Measurements from ENCODE around the gene PRSS16. TPM values are rescaled to one million over a fixed set of nuclear protein-coding genes. Genes with fewer than 3 reads are reported as not detected.

The PRSS16 gene
- total and polyA plus RNA-seq, 2 experiments from 2014 or later: 8.7 to 11.8 TPM

DNA sequence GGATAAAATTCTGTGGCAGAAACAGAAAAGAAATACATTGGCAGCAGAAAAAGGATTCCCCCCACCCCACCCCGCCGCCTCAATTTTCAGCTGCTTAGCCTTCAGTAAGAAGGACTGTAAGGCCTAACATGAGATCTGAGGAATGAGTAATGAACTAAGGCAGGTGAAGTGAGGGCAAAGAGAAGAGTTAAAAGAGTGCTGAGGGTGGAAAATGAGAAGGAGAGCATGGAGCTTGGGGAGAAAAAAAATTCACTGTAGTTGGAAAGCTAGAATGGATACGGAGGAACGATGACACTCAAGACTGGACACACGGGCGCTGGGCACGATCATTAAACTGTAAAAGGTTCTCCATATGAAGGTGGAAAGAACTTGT, 50.0 kb downstream of the PRSS16 start:
- H4K20me1 ChIP-seq (replicated peaks; ENCODE audit: insufficient read depth): no peaks in the 10 kb centered on the region
- H3K9me2 ChIP-seq (ENCODE audit: insufficient read depth): no peaks in the 10 kb centered on the region
- no peaks in the 10 kb centered on the region for H3K36me3 ChIP-seq (ENCODE audit: insufficient read depth)
- H3F3A ChIP-seq (replicated peaks; ENCODE audit: low read depth): peaks cover 8% of the 10 kb centered on the region; the same call in 1 of the 2 replicates
- no peak for ATAC-seq
- TF ChIP-seq STAT1 (IDR thresholded peaks at IDR 0.05; ENCODE audit: unreplicated experiment) (no peak), NANOG (IDR thresholded peaks at IDR 0.05; ENCODE audit: borderline replicate concordance) (no peak), EZH2phosphoT487 (IDR thresholded peaks at IDR 0.05; ENCODE audit: unreplicated experiment) (no peak), ZNF331 (CRISPR knock-in tag; IDR thresholded peaks at IDR 0.05; ENCODE audit: low read depth) (no peak), ZNF114 (CRISPR knock-in tag; IDR thresholded peaks at IDR 0.05) (no peak), CREB1 (CRISPR knock-in tag; IDR thresholded peaks at IDR 0.05; ENCODE audit: low read depth) (no peak), EZH2 (IDR thresholded peaks at IDR 0.05; ENCODE audit: low read depth, unreplicated experiment) (no peak), JUNB (IDR thresholded peaks at IDR 0.05; ENCODE audit: unreplicated experiment) (no peak), POLR2AphosphoS5 (IDR thresholded peaks at IDR 0.05; ENCODE audit: low read depth) (no peak)
- TF ChIP-seq, protein P1, sequence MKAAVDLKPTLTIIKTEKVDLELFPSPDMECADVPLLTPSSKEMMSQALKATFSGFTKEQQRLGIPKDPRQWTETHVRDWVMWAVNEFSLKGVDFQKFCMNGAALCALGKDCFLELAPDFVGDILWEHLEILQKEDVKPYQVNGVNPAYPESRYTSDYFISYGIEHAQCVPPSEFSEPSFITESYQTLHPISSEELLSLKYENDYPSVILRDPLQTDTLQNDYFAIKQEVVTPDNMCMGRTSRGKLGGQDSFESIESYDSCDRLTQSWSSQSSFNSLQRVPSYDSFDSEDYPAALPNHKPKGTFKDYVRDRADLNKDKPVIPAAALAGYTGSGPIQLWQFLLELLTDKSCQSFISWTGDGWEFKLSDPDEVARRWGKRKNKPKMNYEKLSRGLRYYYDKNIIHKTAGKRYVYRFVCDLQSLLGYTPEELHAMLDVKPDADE (IDR thresholded peaks at IDR 0.05): no peak
- TF ChIP-seq, protein P2, sequence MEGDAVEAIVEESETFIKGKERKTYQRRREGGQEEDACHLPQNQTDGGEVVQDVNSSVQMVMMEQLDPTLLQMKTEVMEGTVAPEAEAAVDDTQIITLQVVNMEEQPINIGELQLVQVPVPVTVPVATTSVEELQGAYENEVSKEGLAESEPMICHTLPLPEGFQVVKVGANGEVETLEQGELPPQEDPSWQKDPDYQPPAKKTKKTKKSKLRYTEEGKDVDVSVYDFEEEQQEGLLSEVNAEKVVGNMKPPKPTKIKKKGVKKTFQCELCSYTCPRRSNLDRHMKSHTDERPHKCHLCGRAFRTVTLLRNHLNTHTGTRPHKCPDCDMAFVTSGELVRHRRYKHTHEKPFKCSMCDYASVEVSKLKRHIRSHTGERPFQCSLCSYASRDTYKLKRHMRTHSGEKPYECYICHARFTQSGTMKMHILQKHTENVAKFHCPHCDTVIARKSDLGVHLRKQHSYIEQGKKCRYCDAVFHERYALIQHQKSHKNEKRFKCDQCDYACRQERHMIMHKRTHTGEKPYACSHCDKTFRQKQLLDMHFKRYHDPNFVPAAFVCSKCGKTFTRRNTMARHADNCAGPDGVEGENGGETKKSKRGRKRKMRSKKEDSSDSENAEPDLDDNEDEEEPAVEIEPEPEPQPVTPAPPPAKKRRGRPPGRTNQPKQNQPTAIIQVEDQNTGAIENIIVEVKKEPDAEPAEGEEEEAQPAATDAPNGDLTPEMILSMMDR (conservative IDR thresholded peaks at IDR 0.05; ENCODE audit: low read depth in 2 of 2): no peak
- TF ChIP-seq, protein P3, sequence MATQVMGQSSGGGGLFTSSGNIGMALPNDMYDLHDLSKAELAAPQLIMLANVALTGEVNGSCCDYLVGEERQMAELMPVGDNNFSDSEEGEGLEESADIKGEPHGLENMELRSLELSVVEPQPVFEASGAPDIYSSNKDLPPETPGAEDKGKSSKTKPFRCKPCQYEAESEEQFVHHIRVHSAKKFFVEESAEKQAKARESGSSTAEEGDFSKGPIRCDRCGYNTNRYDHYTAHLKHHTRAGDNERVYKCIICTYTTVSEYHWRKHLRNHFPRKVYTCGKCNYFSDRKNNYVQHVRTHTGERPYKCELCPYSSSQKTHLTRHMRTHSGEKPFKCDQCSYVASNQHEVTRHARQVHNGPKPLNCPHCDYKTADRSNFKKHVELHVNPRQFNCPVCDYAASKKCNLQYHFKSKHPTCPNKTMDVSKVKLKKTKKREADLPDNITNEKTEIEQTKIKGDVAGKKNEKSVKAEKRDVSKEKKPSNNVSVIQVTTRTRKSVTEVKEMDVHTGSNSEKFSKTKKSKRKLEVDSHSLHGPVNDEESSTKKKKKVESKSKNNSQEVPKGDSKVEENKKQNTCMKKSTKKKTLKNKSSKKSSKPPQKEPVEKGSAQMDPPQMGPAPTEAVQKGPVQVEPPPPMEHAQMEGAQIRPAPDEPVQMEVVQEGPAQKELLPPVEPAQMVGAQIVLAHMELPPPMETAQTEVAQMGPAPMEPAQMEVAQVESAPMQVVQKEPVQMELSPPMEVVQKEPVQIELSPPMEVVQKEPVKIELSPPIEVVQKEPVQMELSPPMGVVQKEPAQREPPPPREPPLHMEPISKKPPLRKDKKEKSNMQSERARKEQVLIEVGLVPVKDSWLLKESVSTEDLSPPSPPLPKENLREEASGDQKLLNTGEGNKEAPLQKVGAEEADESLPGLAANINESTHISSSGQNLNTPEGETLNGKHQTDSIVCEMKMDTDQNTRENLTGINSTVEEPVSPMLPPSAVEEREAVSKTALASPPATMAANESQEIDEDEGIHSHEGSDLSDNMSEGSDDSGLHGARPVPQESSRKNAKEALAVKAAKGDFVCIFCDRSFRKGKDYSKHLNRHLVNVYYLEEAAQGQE (IDR thresholded peaks at IDR 0.05; ENCODE audit: unreplicated experiment): no peak
- TF ChIP-seq, protein P4, sequence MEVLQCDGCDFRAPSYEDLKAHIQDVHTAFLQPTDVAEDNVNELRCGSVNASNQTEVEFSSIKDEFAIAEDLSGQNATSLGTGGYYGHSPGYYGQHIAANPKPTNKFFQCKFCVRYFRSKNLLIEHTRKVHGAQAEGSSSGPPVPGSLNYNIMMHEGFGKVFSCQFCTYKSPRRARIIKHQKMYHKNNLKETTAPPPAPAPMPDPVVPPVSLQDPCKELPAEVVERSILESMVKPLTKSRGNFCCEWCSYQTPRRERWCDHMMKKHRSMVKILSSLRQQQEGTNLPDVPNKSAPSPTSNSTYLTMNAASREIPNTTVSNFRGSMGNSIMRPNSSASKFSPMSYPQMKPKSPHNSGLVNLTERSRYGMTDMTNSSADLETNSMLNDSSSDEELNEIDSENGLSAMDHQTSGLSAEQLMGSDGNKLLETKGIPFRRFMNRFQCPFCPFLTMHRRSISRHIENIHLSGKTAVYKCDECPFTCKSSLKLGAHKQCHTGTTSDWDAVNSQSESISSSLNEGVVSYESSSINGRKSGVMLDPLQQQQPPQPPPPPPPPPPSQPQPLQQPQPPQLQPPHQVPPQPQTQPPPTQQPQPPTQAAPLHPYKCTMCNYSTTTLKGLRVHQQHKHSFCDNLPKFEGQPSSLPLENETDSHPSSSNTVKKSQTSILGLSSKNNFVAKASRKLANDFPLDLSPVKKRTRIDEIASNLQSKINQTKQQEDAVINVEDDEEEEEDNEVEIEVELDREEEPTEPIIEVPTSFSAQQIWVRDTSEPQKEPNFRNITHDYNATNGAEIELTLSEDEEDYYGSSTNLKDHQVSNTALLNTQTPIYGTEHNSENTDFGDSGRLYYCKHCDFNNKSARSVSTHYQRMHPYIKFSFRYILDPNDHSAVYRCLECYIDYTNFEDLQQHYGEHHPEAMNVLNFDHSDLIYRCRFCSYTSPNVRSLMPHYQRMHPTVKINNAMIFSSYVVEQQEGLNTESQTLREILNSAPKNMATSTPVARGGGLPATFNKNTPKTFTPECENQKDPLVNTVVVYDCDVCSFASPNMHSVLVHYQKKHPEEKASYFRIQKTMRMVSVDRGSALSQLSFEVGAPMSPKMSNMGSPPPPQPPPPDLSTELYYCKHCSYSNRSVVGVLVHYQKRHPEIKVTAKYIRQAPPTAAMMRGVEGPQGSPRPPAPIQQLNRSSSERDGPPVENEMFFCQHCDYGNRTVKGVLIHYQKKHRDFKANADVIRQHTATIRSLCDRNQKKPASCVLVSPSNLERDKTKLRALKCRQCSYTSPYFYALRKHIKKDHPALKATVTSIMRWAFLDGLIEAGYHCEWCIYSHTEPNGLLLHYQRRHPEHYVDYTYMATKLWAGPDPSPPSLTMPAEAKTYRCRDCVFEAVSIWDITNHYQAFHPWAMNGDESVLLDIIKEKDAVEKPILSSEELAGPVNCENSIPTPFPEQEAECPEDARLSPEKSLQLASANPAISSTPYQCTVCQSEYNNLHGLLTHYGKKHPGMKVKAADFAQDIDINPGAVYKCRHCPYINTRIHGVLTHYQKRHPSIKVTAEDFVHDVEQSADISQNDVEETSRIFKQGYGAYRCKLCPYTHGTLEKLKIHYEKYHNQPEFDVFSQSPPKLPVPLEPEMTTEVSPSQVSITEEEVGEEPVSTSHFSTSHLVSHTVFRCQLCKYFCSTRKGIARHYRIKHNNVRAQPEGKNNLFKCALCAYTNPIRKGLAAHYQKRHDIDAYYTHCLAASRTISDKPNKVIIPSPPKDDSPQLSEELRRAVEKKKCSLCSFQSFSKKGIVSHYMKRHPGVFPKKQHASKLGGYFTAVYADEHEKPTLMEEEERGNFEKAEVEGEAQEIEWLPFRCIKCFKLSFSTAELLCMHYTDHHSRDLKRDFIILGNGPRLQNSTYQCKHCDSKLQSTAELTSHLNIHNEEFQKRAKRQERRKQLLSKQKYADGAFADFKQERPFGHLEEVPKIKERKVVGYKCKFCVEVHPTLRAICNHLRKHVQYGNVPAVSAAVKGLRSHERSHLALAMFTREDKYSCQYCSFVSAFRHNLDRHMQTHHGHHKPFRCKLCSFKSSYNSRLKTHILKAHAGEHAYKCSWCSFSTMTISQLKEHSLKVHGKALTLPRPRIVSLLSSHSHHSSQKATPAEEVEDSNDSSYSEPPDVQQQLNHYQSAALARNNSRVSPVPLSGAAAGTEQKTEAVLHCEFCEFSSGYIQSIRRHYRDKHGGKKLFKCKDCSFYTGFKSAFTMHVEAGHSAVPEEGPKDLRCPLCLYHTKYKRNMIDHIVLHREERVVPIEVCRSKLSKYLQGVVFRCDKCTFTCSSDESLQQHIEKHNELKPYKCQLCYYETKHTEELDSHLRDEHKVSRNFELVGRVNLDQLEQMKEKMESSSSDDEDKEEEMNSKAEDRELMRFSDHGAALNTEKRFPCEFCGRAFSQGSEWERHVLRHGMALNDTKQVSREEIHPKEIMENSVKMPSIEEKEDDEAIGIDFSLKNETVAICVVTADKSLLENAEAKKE (CRISPR knock-in tag; IDR thresholded peaks at IDR 0.05): no peak
- peaks cover 15% of the 10 kb centered on the region for H3K4me1 Mint-ChIP-seq
- no peak overlapping the region for H3K27ac Mint-ChIP-seq
- H3K79me2 ChIP-seq (replicated peaks; ENCODE audit: insufficient read depth): no peaks in the 10 kb centered on the region
- no peaks in the 10 kb centered on the region for H3K36me3 Mint-ChIP-seq (ENCODE audit: low read depth)
- peaks cover 11% of the 10 kb centered on the region for H3K4me1 ChIP-seq (ENCODE audit: insufficient read depth)
- peak overlapping the region; percentile 88 for H2AFZ ChIP-seq
- peaks cover 13% of the 10 kb centered on the region; the same call in 2 of the 3 replicates for H3K9me3 Mint-ChIP-seq
- peaks cover 35% of the 10 kb centered on the region for H3K27me3 Mint-ChIP-seq (ENCODE audit: insufficient read depth, low read depth, poor library complexity)
- no peak for DNase-seq (ENCODE audit: low spot score)
- H3K4me3 ChIP-seq: peak overlapping the region; percentile 89
- H3K4me3 Mint-ChIP-seq: peak overlapping the region; percentile 88
- H3K27me3 ChIP-seq (ENCODE audit: insufficient read depth): peaks cover 26% of the 10 kb centered on the region
- peak overlapping the region; percentile 99 for H3K4me2 ChIP-seq
- no peak overlapping the region for H3K27ac ChIP-seq (ENCODE audit: low read depth)
